Endometrial microvascular endothelial cells (primary cell): Measurements from ENCODE around the gene CELA3A. TPM values are rescaled to one million over a fixed set of nuclear protein-coding genes. Genes with fewer than 3 reads are reported as not detected.

Experiments
- total RNA-seq: library from RNA; depleted of rRNA; stranded (reverse); fragments of >200 nt; gene quantifications from one replicate; pipeline ENCODE4 v1.2.3, GENCODE V29; 2015; ENCODE audit errors: inconsistent ontology term

CELA3A gene
- total RNA-seq, 1 donor from 2014 or later: not detected

Other genes starting within 250 kb of the CELA3A start
- gene USP48, start 218.5 kb upstream of the CELA3A start, total RNA-seq: 50.8 TPM
- not detected for gene LDLRAD2, start 189.4 kb upstream of the CELA3A start, total RNA-seq
- gene HSPG2, start 64.3 kb upstream of the CELA3A start, total RNA-seq: 464 TPM
- not detected for gene CELA3B, start 24.6 kb upstream of the CELA3A start, total RNA-seq
- 554 TPM for gene CDC42, start 51.1 kb downstream of the CELA3A start, total RNA-seq
- gene WNT4, start 141.4 kb downstream of the CELA3A start, total RNA-seq: not detected